GM12878 (cell line): ENCODE measurements around the gene ULK4.

Experiments
- FOXM1 ChIP-seq: IDR thresholded peaks from 2 replicates; pipeline ENCODE4 v1.6.1; 2012; ENCODE audit warnings: low read depth, mild to moderate bottlenecking, inconsistent platforms, low read length, moderate library complexity
- SMC3 ChIP-seq: IDR thresholded peaks from 2 replicates; pipeline ENCODE4 v1.6.1; 2011; ENCODE audit warnings: low read length, improper control_type of control experiment, borderline replicate concordance
- ZNF24 ChIP-seq: fragments of 450-650 bp; IDR thresholded peaks from 2 replicates; pipeline ENCODE4 v1.6.1; 2017; ENCODE audit warnings: antibody characterized with exemption, mild to moderate bottlenecking

- TF ChIP-seq FOXM1 (no peak), SMC3 (no peak), ZNF24 (no peak)
Measured at GRCh38 chr3:41274944-41275668, 686.8 kb downstream of the ULK4 start.
